Measurements from ENCODE around the gene JPT1.

- TF ChIP-seq CTCF (IDR thresholded peaks at IDR 0.05) (no peak), POLR2AphosphoS5 (IDR thresholded peaks at IDR 0.05; ENCODE audit: insufficient read depth in 1 of 2, low read depth in 1 of 2) (no peak), POLR2A (IDR thresholded peaks at IDR 0.05) (no peak)
These were observed 6.3 kb downstream of the JPT1 start for GRCh38 chr17:75147878-75148546.

Measured in vagina (tissue), 2 donors.